C4-2B (cell line): ENCODE data around the gene OR52B4.

Source experiments
- ZFX ChIP-seq: fragments of 450-650 bp; IDR thresholded peaks from 2 replicates; pipeline ENCODE4 v1.6.1; 2017
- TF ChIP-seq, protein P1 (sequence below): fragments of 450-650 bp; conservative IDR thresholded peaks from 2 replicates; pipeline ENCODE4 v1.5.1; 2017; ENCODE audit warnings: mild to moderate bottlenecking

DNA sequence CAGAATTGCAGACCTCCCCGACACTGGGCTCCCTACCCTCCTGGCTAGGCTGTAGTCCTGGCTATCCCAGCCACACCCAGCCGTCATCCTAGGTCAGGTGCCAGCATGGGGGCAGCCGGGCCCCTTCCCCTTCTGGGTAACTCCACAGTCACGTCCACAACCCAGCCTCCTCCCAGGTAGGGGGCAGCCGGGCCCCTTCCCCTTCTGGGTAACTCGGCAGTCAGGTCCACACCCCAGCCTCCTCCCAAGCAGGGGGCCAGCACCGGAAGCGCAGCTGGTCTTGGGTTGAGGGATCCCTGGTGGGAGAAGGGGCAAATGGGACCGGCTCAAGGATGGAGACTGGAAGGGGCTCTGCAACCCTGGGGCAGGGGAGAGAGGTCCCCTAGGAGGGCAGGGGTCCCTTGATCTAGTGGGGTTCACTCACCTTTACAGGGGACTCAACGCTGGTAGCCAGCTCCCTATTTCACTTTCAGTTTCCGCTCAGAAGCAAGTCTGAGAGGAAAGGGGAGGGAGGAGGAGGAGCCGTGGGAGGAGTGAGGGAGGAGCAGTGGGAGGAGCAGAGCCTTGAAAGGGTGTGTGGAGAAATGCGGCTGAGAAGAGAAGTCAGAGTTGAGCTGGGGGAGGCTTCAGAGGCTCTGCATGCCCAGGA is 25.1 kb upstream of the OR52B4 start, which contains the start of gene TRIM21:
- TF ChIP-seq, protein P1, sequence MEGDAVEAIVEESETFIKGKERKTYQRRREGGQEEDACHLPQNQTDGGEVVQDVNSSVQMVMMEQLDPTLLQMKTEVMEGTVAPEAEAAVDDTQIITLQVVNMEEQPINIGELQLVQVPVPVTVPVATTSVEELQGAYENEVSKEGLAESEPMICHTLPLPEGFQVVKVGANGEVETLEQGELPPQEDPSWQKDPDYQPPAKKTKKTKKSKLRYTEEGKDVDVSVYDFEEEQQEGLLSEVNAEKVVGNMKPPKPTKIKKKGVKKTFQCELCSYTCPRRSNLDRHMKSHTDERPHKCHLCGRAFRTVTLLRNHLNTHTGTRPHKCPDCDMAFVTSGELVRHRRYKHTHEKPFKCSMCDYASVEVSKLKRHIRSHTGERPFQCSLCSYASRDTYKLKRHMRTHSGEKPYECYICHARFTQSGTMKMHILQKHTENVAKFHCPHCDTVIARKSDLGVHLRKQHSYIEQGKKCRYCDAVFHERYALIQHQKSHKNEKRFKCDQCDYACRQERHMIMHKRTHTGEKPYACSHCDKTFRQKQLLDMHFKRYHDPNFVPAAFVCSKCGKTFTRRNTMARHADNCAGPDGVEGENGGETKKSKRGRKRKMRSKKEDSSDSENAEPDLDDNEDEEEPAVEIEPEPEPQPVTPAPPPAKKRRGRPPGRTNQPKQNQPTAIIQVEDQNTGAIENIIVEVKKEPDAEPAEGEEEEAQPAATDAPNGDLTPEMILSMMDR, result no peak
- no peak for TF ChIP-seq ZFX
